ENCODE measurements around the gene NDUFA3. TPM values are rescaled to one million over a fixed set of nuclear protein-coding genes. Genes with fewer than 3 reads are reported as not detected.

Gene NDUFA3
- total and polyA plus RNA-seq, 2 of the 13 experiments (the other 11 are each of a cell fraction or from before 2014, with no cell fraction given) = 31.6 to 75.4 TPM

DNA sequence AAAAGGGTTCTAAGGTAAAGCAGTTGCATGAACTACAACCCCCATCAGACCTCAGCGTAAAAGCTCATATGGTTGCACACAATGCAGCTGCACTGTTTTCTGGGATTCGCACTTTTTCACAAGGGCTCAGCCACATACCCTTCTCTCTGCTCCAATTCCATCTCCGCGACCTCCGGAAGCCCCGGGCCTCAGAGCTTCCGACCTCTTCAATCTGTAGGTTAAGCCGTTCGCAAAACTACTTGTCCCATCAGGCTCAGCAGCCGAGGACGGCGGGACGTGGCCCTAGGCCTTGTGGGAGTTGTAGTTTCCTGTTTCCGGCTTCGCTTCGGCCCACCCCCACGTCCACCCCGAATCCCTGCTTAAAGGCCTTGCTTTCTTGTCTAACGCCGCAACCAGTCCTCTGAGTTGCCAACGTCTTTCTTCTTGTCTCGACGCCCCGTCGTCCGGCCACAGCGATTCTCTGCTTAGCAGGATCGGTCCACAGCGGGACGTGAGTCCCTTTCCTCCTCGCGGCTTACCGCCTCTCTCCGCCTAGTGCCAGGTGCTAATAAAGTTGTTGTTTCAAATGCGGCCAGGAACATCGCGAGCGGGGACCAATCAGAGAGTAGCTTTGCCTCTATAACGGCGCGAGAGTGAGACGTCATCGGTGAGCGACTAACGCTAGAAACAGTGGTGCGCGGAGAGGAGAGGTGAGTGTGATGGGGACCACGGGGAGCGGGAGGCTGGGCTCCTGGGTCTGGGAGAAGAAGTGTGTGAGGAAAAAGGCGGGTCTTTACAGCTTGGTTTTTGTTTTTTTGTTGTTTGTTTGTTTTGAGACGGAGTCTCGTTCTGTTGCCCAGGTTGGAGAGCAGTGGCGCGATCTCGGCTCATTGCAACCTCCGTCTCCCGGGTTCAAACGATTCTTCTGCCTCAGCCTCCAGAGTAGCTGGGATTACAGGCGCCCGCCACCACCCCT is 12.7 kb downstream of the NDUFA3 start, which contains the start of the genes PRPF31 and TFPT (continued):
- TF ChIP-seq, protein P1, sequence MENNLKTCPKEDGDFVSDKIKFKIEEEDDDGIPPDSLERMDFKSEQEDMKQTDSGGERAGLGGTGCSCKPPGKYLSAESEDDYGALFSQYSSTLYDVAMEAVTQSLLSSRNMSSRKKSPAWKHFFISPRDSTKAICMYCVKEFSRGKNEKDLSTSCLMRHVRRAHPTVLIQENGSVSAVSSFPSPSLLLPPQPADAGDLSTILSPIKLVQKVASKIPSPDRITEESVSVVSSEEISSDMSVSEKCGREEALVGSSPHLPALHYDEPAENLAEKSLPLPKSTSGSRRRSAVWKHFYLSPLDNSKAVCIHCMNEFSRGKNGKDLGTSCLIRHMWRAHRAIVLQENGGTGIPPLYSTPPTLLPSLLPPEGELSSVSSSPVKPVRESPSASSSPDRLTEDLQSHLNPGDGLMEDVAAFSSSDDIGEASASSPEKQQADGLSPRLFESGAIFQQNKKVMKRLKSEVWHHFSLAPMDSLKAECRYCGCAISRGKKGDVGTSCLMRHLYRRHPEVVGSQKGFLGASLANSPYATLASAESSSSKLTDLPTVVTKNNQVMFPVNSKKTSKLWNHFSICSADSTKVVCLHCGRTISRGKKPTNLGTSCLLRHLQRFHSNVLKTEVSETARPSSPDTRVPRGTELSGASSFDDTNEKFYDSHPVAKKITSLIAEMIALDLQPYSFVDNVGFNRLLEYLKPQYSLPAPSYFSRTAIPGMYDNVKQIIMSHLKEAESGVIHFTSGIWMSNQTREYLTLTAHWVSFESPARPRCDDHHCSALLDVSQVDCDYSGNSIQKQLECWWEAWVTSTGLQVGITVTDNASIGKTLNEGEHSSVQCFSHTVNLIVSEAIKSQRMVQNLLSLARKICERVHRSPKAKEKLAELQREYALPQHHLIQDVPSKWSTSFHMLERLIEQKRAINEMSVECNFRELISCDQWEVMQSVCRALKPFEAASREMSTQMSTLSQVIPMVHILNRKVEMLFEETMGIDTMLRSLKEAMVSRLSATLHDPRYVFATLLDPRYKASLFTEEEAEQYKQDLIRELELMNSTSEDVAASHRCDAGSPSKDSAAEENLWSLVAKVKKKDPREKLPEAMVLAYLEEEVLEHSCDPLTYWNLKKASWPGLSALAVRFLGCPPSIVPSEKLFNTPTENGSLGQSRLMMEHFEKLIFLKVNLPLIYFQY (CRISPR knock-in tag; IDR thresholded peaks at IDR 0.05; ENCODE audit: borderline replicate concordance) = no peak; the same call in 1 of the 2 replicates
- TF ChIP-seq, protein P2, sequence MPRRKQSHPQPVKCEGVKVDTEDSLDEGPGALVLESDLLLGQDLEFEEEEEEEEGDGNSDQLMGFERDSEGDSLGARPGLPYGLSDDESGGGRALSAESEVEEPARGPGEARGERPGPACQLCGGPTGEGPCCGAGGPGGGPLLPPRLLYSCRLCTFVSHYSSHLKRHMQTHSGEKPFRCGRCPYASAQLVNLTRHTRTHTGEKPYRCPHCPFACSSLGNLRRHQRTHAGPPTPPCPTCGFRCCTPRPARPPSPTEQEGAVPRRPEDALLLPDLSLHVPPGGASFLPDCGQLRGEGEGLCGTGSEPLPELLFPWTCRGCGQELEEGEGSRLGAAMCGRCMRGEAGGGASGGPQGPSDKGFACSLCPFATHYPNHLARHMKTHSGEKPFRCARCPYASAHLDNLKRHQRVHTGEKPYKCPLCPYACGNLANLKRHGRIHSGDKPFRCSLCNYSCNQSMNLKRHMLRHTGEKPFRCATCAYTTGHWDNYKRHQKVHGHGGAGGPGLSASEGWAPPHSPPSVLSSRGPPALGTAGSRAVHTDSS (CRISPR knock-in tag; conservative IDR thresholded peaks at IDR 0.05) = 0 out of 2 replicates have a peak, but pooled peaks have one; percentile 62
- 0 out of 2 replicates have a peak, but pooled peaks have one; percentile 82 for TF ChIP-seq ZNF224 (CRISPR knock-in tag; IDR thresholded peaks at IDR 0.05)
- TF ChIP-seq, protein P3, sequence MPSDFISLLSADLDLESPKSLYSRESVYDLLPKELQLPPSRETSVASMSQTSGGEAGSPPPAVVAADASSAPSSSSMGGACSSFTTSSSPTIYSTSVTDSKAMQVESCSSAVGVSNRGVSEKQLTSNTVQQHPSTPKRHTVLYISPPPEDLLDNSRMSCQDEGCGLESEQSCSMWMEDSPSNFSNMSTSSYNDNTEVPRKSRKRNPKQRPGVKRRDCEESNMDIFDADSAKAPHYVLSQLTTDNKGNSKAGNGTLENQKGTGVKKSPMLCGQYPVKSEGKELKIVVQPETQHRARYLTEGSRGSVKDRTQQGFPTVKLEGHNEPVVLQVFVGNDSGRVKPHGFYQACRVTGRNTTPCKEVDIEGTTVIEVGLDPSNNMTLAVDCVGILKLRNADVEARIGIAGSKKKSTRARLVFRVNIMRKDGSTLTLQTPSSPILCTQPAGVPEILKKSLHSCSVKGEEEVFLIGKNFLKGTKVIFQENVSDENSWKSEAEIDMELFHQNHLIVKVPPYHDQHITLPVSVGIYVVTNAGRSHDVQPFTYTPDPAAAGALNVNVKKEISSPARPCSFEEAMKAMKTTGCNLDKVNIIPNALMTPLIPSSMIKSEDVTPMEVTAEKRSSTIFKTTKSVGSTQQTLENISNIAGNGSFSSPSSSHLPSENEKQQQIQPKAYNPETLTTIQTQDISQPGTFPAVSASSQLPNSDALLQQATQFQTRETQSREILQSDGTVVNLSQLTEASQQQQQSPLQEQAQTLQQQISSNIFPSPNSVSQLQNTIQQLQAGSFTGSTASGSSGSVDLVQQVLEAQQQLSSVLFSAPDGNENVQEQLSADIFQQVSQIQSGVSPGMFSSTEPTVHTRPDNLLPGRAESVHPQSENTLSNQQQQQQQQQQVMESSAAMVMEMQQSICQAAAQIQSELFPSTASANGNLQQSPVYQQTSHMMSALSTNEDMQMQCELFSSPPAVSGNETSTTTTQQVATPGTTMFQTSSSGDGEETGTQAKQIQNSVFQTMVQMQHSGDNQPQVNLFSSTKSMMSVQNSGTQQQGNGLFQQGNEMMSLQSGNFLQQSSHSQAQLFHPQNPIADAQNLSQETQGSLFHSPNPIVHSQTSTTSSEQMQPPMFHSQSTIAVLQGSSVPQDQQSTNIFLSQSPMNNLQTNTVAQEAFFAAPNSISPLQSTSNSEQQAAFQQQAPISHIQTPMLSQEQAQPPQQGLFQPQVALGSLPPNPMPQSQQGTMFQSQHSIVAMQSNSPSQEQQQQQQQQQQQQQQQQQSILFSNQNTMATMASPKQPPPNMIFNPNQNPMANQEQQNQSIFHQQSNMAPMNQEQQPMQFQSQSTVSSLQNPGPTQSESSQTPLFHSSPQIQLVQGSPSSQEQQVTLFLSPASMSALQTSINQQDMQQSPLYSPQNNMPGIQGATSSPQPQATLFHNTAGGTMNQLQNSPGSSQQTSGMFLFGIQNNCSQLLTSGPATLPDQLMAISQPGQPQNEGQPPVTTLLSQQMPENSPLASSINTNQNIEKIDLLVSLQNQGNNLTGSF (CRISPR knock-in tag; IDR thresholded peaks at IDR 0.05) = 0 out of 2 replicates have a peak, but pooled peaks have one; percentile 15
- TF ChIP-seq KDM1A (CRISPR knock-in tag; IDR thresholded peaks at IDR 0.05) = no peak
- peak; percentile 55; the same call in 1 of the 2 replicates for TF ChIP-seq MTA1 (CRISPR knock-in tag; IDR thresholded peaks at IDR 0.05; ENCODE audit: borderline replicate concordance)
- TF ChIP-seq, protein P4, sequence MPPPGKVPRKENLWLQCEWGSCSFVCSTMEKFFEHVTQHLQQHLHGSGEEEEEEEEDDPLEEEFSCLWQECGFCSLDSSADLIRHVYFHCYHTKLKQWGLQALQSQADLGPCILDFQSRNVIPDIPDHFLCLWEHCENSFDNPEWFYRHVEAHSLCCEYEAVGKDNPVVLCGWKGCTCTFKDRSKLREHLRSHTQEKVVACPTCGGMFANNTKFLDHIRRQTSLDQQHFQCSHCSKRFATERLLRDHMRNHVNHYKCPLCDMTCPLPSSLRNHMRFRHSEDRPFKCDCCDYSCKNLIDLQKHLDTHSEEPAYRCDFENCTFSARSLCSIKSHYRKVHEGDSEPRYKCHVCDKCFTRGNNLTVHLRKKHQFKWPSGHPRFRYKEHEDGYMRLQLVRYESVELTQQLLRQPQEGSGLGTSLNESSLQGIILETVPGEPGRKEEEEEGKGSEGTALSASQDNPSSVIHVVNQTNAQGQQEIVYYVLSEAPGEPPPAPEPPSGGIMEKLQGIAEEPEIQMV (CRISPR knock-in tag; IDR thresholded peaks at IDR 0.05; ENCODE audit: low read depth) = peak; percentile 61; the same call in 1 of the 2 replicates
- no peak for TF ChIP-seq PAX8 (CRISPR knock-in tag; IDR thresholded peaks at IDR 0.05; ENCODE audit: borderline replicate concordance)
- no peak for TF ChIP-seq DPF2 (CRISPR knock-in tag; IDR thresholded peaks at IDR 0.05; ENCODE audit: borderline replicate concordance, low read depth)
